ENCODE measurements around the gene DDHD1.

- TF ChIP-seq CTCF (optimal IDR thresholded peaks at IDR 0.05 in 1 of 3, IDR thresholded peaks at IDR 0.05 in 1 of 3, conservative IDR thresholded peaks at IDR 0.05 in 1 of 3; ENCODE audit: extremely low read depth in 1 of 3, insufficient read depth in 2 of 3, low read length in 3 of 3) (no peak), EZH2 (IDR thresholded peaks at IDR 0.05; ENCODE audit: low read length) (no peak)
Measured at GRCh38 chr14:53011053-53011462, 142.1 kb downstream of the DDHD1 start.
